Smooth muscle cell (in vitro differentiated cells): Measurements from ENCODE around the gene SPACDR. TPM values are rescaled to one million over a fixed set of nuclear protein-coding genes. Genes with fewer than 3 reads are reported as not detected.
"Not testable (repeated sequence)": the region's sequence is repeated elsewhere in the genome, so short reads cannot be mapped to it uniquely, and the experiment has no call there.

Source experiments
- DNase-seq: peaks from one replicate; lab custom pipeline; 2025; ENCODE audit not compliant: unreplicated experiment; lab: John Stamatoyannopoulos, UW
- H2AFZ ChIP-seq: fragments of 200-600 bp; sonication (generic); 2 replicates; pipeline ENCODE4 v1.6.0; 2016; ENCODE audit warnings: antibody characterized with exemption, low read depth, mild to moderate bottlenecking
- H3F3A ChIP-seq: fragments of 200-600 bp; sonication (generic); 2 replicates; pipeline ENCODE4 v1.6.0; 2017; ENCODE audit warnings: antibody characterized with exemption, low read depth
- H3K27ac ChIP-seq: fragments of 200-600 bp; sonication (generic); 2 replicates; pipeline ENCODE4 v1.5.1; 2016; ENCODE audit warnings: low read depth, mild to moderate bottlenecking
- H3K27me3 ChIP-seq: fragments of 200-600 bp; sonication (generic); 2 replicates; pipeline ENCODE4 v1.6.1; 2016; ENCODE audit warnings: low read depth, mild to moderate bottlenecking
- H3K36me3 ChIP-seq: fragments of 200-600 bp; sonication (generic); 2 replicates; pipeline ENCODE4 v1.5.1; 2016; ENCODE audit warnings: low read depth
- H3K4me1 ChIP-seq: fragments of 200-600 bp; sonication (generic); 2 replicates; pipeline ENCODE4 v1.5.1; 2016; ENCODE audit warnings: low read depth
- H3K4me2 ChIP-seq: fragments of 200-600 bp; sonication (generic); 2 replicates; pipeline ENCODE4 v1.6.0; 2016; ENCODE audit warnings: mild to moderate bottlenecking
- H3K4me3 ChIP-seq: fragments of 200-600 bp; sonication (generic); 2 replicates; pipeline ENCODE4 v1.5.1; 2016; ENCODE audit warnings: mild to moderate bottlenecking
- H3K79me2 ChIP-seq: fragments of 200-600 bp; sonication (generic); 2 replicates; pipeline ENCODE4 v1.6.0; 2016; ENCODE audit warnings: low read depth, mild to moderate bottlenecking
- H3K9ac ChIP-seq: fragments of 200-600 bp; sonication (generic); 2 replicates; pipeline ENCODE4 v1.6.0; 2016; ENCODE audit warnings: low read depth
- H3K9me3 ChIP-seq: fragments of 200-600 bp; sonication (generic); replicated peaks from 2 replicates; pipeline ENCODE4 v1.5.1; 2016; ENCODE audit warnings: low read depth
- H4K20me1 ChIP-seq: fragments of 200-600 bp; sonication (generic); 2 replicates; pipeline ENCODE4 v1.6.0; 2016; ENCODE audit warnings: low read depth
- WGBS: methylation state at CpG from one replicate; pipeline ENCODE4 v1.1.7; 2016; ENCODE audit warnings: low lambda C conversion rate; 5-methylcytosine and 5-hydroxymethylcytosine counted together
- polyA plus RNA-seq: library from polyadenylated mRNA; unstranded; fragments of >200 nt; fragmentation: Nextera tagmentation; extraction: Ambion mirVana; gene quantifications from 2 replicates; pipeline ENCODE4 v1.2.1, GENCODE V29; 2016
- total RNA-seq: library from RNA; depleted of rRNA; stranded (reverse); fragments of >200 nt; gene quantifications from 2 replicates; pipeline ENCODE4 v1.2.3, GENCODE V29; 2014
- TF ChIP-seq, protein P1 (sequence below): fragments of 200-600 bp; sonication (generic); IDR thresholded peaks from 2 replicates; pipeline ENCODE4 v1.5.1; 2017; ENCODE audit warnings: borderline replicate concordance, mild to moderate bottlenecking, antibody characterized with exemption; ENCODE audit not compliant: insufficient read depth, poor library complexity, severe bottlenecking

SPACDR gene
- total and polyA plus RNA-seq, 2 experiments from 2014 or later: 0.58 TPM; not detected in 1

DNA sequence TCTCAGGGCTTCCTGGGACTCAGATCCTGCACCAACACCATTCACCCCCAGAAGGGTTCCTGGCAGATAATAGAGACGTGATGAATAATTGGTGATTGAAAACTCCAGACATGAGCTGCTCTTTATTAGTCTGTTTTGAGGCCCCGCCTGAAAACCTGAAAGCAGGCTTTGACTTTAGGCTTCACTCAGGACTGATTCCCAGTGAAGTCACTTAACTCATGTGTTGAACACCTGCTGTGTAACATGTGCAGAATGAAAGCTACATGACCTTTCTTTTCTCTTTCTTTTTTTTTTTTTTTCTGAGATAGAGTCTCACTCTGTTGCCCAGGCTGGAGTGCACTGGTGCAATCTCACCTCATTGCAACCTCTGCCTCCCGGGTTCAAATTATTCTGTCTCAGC is 8.9 kb downstream of the SPACDR start:
- H3K36me3 ChIP-seq: no peaks in the 10 kb centered on the region
- 90% methylated on average over 3 of the region's 3 CpGs for WGBS
- no peaks in the 10 kb centered on the region for H4K20me1 ChIP-seq
- no peak overlapping the region for H3K9ac ChIP-seq
- H3K9me3 ChIP-seq: no peaks in the 10 kb centered on the region
- no peaks in the 10 kb centered on the region for H3K79me2 ChIP-seq
- no peaks in the 10 kb centered on the region for H3F3A ChIP-seq
- no peak overlapping the region for H3K27ac ChIP-seq
- DNase-seq: no peak
- no peaks in the 10 kb centered on the region for H3K4me1 ChIP-seq
- no peak overlapping the region for H2AFZ ChIP-seq
- H3K4me2 ChIP-seq: no peak overlapping the region
- no peaks in the 10 kb centered on the region for H3K27me3 ChIP-seq
- TF ChIP-seq, protein P1, sequence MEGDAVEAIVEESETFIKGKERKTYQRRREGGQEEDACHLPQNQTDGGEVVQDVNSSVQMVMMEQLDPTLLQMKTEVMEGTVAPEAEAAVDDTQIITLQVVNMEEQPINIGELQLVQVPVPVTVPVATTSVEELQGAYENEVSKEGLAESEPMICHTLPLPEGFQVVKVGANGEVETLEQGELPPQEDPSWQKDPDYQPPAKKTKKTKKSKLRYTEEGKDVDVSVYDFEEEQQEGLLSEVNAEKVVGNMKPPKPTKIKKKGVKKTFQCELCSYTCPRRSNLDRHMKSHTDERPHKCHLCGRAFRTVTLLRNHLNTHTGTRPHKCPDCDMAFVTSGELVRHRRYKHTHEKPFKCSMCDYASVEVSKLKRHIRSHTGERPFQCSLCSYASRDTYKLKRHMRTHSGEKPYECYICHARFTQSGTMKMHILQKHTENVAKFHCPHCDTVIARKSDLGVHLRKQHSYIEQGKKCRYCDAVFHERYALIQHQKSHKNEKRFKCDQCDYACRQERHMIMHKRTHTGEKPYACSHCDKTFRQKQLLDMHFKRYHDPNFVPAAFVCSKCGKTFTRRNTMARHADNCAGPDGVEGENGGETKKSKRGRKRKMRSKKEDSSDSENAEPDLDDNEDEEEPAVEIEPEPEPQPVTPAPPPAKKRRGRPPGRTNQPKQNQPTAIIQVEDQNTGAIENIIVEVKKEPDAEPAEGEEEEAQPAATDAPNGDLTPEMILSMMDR: no peak
- H3K4me3 ChIP-seq: no peak overlapping the region

DNA sequence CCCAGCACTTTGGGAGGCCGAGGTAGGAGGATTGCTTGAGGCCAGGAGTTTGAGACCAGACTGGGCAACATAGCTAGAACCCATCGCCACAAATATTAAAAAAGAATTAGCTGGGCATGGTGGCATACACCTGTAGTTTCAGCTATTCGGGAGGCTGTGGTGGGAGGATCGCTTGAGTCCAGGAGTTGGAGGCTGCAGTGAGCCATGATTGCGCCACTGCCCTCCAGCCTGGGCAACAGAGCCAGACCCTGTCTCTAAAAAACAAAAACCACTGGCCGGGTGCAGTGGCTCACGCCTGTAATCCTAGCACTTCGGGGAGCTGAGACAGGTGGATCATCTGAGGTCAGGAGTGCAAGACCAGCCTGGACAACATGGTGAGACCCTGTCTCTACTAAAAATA is 10.2 kb downstream of the SPACDR start:
- not testable (repeated sequence) for H3K4me1 ChIP-seq, H3K9me3 ChIP-seq, H3K4me2 ChIP-seq, H3K27me3 ChIP-seq, H3K9ac ChIP-seq, H2AFZ ChIP-seq, H4K20me1 ChIP-seq, H3K36me3 ChIP-seq, H3K27ac ChIP-seq, H3F3A ChIP-seq, H3K4me3 ChIP-seq, DNase-seq, H3K79me2 ChIP-seq
- WGBS: 96% methylated on average over 8 of the region's 8 CpGs

DNA sequence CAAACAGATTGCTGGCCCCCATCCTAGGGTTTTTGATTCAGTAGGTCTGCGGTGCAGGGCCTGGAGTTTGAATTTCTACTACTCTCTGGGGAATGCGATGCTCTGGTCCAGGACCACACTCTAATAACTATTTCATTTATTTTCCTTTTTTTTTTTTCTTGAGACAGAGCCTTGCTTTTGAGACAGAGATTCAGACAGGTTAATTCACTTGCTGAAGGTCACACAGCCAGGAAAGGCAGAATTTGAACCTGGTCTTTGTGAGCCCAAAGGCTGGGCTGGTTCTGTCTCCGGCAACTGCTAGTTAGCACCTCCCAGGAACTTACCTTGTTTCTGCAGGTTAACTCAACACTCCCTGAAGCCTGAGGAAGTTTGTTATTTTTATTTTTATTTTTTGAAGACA is 11.5 kb downstream of the SPACDR start:
- Histone ChIP-seq H3K79me2 (no peaks in the 10 kb centered on the region), H3K27ac (no peak overlapping the region), H3F3A (no peaks in the 10 kb centered on the region), H3K36me3 (no peaks in the 10 kb centered on the region), H2AFZ (no peak overlapping the region), H3K9me3 (no peaks in the 10 kb centered on the region), H3K4me1 (no peaks in the 10 kb centered on the region), H3K9ac (no peak overlapping the region), H3K4me3 (no peak overlapping the region), H3K4me2 (no peak overlapping the region), H3K27me3 (no peaks in the 10 kb centered on the region), H4K20me1 (no peaks in the 10 kb centered on the region)
- TF ChIP-seq, protein P1: no peak
- no peak for DNase-seq
- 96% methylated on average over 3 of the region's 3 CpGs for WGBS

DNA sequence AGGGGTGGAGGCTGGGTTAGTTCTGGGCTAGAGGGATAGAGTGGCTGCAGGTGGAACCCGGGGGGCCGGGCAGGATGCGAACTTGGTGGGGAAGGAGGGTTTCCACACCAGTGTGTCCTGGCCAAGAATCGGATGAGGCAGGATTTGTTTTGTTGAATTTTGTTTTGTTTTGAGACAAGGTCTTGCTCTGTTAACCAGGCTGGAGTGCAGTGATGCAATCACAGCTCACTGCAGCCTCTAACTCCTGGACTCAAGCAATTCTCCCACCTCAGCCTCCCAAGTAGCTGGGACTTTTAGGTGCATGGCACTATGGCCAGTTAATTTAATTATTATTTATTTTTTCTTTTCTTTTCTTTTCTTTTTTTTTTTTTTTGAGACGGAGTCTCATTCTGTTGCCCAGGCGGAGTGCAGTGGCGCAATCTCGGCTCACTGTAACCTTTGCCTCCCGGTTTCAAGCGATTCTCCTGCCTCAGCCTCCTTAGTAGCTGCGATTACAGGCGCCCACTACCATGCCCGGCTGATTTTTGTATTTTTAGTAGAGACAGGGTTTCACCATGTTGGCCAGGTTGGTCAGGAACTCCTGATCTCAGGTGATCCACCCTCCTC is 14.8 kb downstream of the SPACDR start:
- no peak overlapping the region for H3K9ac ChIP-seq
- TF ChIP-seq, protein P1: no peak
- WGBS: 94% methylated on average over 13 of the region's 13 CpGs

DNA sequence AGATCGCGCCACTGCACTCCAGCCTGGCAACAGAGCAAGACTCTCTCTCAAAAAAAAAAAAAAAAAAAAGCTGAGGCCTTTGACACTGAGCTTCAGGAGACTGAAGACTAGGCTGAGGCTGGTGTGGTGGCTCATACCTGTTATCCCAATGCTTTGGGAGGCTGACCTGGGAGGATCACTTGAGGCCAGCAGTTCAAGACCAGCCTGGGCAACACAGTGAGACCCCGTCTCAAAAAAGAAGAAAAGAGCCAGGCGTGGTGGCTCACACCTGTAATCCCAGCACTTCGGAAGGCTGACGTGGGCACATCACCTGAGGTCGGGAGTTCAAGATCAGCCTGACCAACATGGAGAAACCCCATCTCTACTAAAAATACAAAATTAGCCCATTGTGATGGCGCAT is 16.7 kb downstream of the SPACDR start:
- not testable (repeated sequence) for H3K79me2 ChIP-seq, H3K4me2 ChIP-seq, H3K36me3 ChIP-seq, DNase-seq, H2AFZ ChIP-seq, H3K27ac ChIP-seq, H4K20me1 ChIP-seq, H3F3A ChIP-seq, H3K27me3 ChIP-seq, H3K9ac ChIP-seq, H3K4me3 ChIP-seq, H3K4me1 ChIP-seq, H3K9me3 ChIP-seq
- WGBS: 99% methylated on average over 8 of the region's 8 CpGs

More for the DNA sequence above, 14.8 kb downstream of the SPACDR start:
- no peaks in the 10 kb centered on the region for H3K4me1 ChIP-seq
- H3K9me3 ChIP-seq: no peaks in the 10 kb centered on the region
- H4K20me1 ChIP-seq: no peaks in the 10 kb centered on the region
- no peak overlapping the region for H3K4me3 ChIP-seq
- no peak for DNase-seq
- no peak overlapping the region for H3K27ac ChIP-seq
- H3K36me3 ChIP-seq: no peaks in the 10 kb centered on the region
- H3F3A ChIP-seq: no peaks in the 10 kb centered on the region
- no peak overlapping the region for H3K4me2 ChIP-seq
- no peaks in the 10 kb centered on the region for H3K27me3 ChIP-seq
- no peak overlapping the region for H2AFZ ChIP-seq
- H3K79me2 ChIP-seq: no peaks in the 10 kb centered on the region
